HuH-7 (cell line): ENCODE measurements around the gene DDX27.
A peak's percentile ranks its signal among the peaks of the same experiment; 100 is the strongest.
"Not testable (repeated sequence)": the region's sequence is repeated elsewhere in the genome, so short reads cannot be mapped to it uniquely, and the experiment has no call there.

ENCODE experiments used
- DNase-seq: peaks from one replicate; pipeline ENCODE4 v3.0.0; 2011; ENCODE audit warnings: low spot score

Gene DDX27

DNA sequence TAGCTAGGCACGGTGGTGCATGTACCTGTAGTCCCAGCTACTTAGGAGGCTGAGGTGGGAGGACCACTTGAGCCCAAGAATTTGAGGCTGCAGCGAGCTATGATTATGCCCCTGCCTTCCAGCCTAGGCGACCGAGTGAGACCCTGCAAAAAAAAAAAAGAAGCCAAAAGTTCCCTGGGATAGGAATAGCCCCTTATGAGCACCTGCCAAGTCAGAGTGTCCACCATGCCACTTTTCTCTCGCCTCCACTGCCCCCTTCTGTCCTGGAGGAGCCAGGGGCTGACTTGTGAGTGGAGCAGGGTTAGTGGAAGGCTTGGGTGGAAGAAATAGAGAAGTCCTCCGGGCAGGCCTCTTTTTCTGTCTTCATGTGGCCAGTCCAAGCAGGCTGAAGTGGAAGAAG is 12.1 kb upstream of the DDX27 start:
- peak; percentile 46 for DNase-seq

DNA sequence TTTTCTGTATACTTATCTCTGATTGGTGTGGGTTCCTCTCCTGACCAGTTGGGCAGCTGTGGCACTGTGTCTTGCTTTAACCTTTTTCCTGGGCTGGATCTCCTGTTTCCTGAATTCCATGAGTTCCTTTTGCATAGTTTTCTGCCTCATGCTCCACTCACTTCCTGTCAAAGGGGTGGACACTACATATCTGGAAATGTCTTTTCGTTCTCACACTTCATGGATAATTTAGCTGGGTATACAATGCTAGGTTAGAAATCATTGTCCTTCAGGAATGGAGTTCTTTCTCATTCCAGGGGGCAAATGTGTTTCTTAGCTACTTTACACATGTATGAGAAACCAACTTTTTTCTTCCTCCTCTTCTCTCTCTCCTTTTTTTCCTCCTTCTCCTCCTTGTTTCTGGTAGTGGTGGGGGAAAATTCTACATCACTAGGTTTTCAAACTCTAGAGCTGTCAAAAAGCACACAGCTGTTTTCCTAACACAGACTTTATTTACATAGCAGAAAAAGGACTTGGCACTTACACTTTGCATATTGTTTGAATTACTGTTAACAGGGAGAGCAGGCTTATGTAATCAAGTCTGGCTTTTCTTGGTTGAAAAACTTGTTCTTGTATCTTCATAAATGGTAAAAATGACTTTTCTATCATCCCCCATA is 9.0 kb upstream of the DDX27 start:
- no peak for DNase-seq

DNA sequence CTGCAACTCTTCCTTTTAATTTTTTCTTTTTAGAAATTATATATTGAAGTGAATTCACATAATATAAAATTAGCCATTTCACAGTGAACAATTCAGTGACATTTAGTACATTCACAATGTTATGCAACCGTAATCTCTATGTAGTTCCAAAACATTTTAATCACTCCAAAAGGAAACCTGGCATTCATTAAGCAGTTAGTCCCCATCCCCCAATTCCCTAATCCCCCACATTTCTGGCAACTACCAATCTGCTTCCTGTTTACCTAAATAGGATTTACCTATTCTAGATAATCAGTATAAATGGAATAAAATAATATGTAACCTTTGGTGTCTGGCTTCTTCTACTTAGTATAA is 8.5 kb upstream of the DDX27 start:
- DNase-seq = no peak

DNA sequence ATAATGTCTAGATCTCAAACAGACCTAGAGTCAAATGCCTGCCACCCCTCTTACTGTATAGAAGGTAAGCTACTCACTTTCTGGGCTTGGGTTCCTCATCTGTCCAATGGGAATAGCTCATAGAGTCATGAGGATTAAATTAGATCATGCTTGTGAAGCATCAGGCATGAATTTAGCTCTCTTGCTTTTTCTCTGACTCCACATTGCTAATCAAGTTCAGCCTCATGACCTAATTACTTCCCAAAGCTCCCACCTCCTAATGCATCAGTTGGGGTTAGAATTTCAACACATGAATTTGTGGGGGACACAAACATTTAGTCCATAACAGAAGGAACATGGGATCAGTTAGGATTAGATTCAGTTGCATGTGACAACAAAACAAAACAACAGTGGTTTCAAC is 4.6 kb upstream of the DDX27 start:
- no peak for DNase-seq

DNA sequence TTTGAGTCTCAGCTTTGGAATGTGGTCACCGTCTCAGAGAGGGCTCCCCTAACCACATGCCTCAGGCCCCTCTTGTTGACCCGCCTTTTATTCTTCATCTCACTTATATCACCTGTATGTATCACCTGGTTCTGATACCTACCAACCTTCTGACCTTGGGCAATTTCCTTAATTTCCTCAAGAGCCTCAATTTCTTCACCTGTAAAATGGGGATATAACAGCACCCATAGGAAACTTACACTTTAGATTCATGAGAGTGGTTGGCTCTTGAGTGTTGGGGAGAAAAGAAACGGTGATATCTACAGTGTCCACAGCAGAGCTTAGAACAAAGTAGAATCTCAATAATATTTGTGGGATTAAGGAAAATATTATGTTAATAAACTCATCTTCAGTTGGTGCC is 4.0 kb upstream of the DDX27 start:
- DNase-seq = no peak

DNA sequence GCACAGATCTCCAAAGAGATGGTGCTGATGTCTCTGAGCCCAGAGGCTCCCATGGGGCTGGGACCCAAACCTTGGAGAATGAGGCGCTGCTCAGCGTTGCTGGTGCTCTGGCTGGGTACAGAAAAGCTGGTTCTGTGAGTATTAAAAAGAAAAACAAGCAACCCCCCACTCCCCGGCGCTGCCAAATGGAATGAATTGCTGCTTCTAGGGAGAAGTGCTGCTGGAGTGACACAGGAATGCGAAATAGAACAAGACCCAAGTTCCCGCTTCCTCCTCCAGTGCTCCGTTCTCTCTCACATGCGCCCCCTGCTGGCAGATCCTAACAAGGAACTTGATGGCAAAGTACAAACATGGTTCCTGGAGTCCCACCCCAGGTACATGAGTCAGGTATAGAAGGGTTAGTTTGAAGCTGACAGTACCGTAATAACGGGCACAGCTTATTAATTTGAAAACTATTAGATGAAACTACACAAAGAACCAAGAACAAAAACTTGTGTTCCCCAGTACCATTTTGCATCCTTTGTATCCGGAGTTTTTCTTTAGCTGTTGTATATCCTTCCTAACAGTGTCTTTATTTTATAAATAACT is 2.1 kb upstream of the DDX27 start:
- DNase-seq = peak; percentile 84

DNA sequence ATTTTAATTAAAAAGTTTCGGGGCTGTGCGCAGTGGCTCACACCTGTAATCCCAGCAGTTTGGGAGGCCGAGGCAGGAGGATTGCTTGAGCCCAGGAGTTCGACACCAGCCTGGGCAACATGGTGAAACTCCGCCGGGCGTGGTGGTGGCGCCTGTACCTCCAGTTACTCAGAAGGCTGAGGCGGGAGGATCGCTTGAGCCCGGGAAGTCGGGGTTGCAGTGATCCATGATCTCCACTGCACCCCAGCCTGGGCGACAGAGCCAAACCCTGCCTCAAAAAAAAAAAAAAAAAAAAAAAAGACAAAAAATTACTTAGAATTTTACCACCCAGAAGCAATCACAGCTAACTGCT is 501 bp upstream of the DDX27 start:
- DNase-seq = not testable (repeated sequence)

DNA sequence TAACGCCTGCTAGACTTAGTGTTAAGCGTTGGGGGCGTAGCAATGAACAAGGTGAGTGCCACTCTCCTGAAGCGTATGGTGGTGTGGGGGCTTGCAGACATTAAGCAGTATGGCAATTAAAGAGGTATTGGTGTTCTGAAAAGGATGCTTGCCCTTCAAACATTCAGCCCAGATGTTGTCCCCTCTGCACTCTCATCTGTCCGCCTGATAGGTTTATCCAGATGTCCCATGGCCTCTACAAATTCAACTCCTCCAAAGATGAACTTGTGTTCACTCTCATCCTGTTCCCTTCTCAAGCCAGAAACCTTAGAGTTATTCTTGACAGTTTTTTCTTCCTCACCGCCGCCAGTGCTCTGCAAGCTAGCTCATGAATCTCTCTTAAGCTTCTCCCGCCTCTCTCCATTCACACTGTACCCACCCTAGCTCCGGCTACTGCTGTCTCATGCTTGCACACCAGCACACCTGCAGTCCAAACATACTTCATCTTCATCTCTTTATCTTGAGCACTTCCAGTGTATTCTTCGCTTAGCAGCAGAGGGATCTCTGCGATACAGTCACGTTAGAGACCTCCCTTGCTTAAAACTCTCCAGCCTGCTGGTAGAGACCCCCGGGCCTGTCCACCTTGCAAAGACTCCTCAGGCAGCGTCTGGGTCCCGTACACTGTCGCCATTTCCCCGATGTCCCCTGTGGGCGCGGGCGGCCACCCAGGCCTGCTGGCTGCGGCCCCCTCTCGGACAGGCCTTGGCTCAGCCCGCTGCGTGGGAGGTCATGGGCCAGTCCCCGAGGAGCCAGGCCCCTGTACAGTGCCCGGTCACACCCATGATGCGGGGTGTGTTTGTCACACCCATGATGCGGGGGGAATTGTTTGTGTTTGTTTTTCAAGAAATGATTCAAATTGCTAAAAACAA is 962 bp downstream of the DDX27 start:
- DNase-seq = no peak

DNA sequence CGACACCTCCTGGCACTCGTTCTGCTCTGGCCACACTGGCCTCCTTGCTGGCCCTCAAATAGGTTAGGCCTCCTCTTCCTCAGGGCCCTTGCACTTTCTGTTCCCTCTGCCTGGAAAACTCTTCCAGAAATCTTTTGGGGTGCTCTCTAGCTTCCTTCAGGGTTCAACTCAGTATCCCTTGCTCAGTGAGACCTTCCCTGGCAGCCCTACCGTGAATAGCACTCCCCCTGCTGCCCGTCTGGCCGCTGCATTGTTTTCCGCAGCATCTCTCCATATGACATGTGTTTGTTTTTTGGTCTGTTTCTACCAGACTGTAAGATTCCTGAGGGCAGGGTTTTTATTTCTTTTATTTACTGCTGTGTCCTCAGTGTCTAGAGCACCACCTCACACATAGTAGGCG is 6.7 kb downstream of the DDX27 start:
- DNase-seq = peak; percentile 24

DNA sequence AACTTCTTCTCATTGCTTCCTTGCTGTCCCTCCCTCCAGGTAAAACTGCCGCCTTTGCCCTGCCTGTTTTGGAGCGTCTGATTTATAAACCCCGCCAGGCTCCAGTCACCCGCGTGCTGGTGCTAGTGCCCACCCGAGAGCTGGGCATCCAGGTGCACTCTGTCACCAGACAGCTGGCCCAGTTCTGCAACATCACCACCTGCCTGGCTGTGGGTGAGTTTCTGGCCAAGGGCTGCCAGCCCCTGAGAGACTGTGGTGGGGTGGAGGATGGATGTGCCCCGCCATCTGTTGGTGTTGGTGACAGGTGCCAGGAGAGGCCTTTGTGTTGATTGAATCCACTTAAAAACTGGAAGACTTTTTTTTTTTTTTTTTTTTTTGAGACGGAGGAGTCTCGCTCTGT is 9.5 kb downstream of the DDX27 start:
- DNase-seq = no peak

DNA sequence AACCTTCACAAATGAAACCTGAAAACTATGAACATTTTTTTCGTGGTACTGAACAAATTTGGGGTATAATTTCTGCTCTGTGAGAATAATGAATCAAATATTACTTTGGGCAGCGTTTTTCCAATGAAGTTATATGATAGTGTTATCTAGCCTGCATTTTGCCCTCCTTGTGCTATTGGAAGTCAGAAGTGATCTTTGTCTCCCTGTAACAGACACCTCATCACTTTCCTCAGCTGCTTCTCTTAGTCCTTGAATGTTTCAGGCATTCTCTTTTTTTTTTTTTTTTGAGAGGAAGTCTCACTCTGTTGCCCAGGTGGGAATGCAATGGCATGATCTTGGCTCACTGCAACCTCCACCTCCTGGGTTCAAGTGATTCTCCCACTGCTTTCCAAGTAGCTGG is 10.2 kb downstream of the DDX27 start:
- no peak for DNase-seq

DNA sequence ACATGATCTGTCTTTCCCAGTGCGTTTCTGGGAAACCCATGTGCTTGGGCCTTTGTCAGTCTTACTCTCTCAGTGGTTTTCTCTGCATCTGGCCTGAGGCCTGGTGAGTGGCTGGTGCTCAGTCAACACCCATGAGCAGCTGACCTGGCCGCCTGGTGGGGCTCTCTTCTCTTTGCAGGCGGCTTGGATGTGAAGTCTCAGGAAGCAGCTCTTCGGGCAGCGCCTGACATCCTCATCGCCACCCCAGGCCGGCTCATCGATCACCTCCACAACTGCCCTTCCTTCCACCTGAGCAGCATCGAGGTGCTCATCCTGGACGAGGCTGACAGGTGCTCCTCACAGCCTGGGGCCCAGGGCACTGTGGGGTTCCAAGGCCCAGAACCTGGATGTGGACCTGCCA is 10.8 kb downstream of the DDX27 start:
- DNase-seq = no peak

DNA sequence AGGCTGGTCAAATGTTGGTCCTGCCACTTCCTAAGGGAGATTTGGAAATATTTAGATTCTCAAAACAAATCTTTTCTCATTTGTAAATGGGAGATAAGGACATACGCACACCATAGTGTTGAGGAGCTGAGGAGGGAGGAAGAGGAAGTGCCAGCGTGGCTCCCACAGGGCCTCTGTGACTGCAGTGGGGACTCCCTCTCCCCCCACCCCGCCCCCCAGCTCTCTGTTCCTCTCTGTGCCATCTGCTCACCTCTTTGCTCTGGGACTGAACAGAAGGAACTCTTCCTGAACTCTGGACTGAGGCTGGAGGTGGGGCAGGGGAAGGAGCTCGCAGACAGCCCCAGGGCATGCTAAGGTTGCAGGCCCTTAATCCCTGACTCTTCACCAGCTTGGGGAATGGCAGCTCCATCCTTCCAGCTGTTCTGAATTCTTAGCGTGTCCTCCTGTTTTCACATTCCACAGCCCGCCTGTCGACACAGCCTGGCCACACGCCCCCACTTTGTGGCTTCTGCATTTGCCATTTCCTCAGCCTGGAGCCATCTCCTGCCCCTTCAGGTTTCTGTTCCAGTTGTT is 11.4 kb downstream of the DDX27 start:
- DNase-seq = no peak

DNA sequence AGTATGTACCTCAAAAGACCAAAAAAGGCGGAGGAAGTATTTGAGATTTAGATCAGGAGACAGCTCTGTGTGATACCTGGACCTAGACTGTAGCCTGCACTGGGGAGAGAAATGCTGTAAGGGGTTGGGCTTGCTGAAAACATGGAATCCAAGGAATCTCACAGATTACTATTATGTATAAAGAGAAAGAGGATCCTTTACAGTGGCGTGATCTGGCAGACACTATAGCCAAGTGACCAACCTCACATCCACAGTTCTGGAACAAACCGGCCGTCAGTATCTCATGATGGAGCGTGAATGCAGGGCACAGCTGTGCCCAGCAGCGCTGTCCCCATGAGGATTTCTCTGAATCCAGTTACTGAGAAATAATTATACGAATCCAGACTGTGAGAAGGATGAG is 12.3 kb downstream of the DDX27 start:
- no peak for DNase-seq

DNA sequence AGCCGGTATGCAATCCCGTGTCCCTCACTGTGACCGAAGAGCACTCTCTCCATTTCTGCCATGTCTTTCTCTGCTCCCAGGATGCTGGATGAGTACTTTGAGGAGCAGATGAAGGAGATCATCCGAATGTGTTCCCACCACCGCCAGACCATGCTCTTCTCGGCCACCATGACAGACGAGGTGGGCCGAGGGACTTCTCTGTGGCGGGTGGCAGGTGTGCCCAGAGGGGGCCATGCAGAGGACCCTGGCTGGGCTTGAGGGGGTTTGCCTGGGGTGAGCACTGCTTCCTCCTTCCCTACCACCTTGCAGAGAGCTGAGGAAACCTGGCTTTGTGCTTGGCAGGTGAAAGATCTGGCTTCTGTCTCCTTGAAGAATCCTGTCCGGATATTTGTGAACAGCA is 14.0 kb downstream of the DDX27 start:
- no peak for DNase-seq

DNA sequence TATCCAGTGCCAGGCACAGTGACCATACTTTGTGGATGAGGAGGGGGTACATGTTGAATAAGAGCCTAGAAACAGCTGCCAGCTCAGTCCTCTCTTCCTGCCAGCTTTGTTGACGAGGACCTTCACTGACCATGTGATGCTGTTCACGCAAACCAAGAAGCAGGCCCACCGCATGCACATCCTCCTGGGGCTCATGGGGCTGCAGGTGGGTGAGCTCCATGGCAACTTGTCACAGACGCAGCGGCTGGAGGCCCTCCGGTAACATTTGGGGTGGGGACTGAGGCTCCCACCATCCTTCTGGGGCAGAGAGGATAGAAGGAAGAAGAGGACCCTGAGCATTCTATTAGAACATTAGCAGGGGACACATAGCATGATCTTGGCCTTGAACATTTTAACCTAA is 15.6 kb downstream of the DDX27 start:
- DNase-seq = no peak

DNA sequence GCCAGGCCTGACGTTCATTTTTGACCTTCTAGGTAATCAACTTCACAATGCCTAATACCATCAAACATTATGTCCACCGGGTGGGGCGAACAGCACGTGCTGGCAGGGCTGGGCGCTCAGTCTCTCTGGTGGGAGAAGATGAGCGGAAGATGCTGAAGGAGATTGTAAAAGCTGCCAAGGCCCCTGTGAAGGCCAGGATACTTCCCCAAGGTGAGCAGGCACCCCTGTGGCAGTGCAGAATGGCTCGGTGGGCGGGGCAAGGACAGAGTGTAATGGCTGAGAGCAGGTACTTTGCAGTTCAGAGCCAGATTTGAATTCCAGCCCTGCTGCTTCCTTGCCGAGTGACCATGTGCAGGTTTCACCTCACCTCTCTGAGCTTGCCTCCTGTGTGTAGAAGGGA is 17.1 kb downstream of the DDX27 start:
- DNase-seq = no peak

DNA sequence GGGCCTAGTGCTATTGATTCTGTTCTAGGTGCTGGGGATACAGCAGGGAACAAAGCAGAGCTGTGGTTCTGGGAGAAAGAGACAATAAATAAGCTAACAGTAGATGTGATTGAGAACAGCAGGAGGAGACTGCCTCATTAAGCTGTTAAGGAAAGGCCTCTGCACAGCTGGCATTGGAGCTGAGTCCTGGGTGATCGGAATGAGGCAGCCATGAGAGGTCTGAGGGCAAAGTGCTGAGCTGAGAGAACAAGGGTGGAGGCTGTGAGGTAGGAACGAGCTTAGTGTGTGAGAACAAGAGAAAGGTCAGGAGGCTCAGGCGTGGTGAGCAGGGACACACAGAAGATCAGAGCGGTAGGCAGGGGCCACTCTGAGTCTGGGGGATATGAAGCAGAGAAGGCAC is 18.3 kb downstream of the DDX27 start:
- no peak for DNase-seq

DNA sequence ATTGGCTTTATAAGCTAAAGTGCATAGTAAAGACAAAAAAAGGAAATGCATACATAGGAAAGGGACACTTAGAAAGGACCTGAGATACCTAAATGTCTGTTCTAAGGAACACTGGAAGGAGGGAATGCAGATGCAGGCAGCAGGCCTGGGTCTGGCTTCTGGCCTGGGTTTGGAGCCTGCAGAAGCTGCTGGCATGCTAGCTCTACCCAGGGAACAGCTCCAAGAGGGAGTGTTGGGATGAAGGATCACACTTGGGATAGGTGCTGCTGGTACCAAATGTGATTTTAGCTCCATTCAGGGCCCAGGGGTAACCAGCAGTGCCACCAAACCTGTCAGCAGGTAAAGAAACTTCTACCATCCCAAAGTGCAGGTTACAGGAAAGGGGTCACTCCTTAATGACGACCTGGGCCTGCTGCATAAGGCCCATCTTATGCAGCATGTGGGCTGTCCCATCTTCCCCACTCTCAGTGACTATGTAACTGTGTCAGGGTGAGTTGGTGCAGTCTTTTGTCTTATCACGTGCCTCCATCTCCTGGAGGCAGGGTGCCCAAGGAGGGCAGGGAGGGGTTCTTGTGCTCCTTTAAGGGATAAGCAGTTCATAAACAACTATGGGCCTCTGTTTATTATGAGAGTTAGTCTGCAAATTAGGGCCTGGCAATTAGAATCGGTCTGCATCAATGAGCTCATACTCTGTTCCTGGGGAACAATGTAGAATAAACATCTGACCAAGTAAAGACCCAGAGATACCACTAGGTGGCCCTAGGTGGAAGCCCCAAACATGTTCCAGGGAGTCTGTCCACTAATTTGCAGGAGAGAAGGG is 26.9 kb downstream of the DDX27 start:
- DNase-seq = peak; percentile 63

DNA sequence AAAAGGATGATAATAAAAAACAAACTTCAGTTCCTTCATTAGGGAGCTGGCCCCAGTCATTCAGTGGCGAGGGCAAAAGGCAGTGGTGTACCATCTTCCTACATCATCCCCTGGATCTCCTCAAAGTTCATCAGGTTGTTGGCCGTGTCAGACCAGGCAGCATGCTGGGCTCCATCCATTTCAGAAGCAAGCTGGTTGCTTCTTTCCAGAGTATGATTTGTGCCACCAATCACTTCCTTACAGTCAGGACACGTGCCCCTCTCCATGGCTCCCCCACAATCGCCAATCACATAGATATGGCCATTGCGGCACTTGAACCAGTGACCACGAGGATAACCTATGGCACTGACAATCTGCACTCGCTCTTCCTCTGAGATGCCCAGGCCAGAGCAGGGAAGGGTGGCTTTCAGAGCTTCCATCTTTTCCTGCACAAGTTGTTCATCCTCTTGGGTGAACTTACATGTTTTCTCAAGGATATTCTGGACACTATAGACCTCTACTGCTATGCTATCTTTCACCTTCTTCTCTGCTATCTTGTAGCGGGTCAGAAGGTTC is 28.0 kb downstream of the DDX27 start:
- DNase-seq = no peak

DNA sequence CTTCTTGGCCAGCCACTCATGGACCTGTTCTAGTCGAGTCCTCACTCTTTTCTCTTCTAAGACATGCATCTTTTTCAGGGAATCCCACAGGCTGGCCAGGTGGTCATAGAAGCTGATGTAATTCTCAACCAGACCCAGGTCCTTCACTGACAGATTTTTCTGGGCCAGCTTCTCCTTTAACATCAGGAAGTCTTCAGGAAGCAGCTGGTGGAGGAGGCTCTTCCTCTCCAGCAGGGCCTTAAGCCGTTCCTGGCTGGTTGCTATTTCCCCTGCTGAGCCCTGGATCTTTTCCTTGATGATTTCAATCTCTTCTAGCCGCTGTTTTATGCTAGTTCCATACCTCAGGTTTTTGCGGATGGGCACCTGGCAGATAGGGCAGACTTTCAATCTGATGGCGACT is 28.6 kb downstream of the DDX27 start:
- no peak for DNase-seq

DNA sequence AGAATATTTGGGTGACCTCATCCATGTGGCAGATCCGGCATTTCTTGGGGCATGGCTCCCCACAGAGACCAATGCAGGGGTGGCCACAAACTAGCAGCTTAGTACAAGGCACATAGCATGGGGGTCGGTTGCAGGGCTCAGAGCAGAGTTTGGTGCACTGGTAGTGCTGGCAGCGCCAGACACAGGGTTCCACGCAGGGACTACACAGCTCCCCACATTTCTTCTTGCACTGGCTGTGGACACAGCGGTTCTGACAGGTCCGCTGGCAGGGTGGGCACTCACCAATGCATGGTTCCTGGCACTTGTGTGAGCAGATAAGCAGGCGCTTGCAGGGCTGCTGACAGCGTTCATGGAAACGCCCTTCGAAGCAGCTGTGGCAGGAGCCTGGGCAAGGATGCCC is 29.1 kb downstream of the DDX27 start:
- no peak for DNase-seq
